Activated CD8-positive, alpha-beta T cell treated with anti-CD3 and anti-CD28 coated beads for 36 hours (primary cell): ENCODE data around the gene ATG10. TPM values are rescaled to one million over a fixed set of nuclear protein-coding genes. Genes with fewer than 3 reads are reported as not detected.
"Not testable (repeated sequence)": the region's sequence is repeated elsewhere in the genome, so short reads cannot be mapped to it uniquely, and the experiment has no call there.

Experiments used
- ATAC-seq: fragments of 200-7000 bp; cut with Tn5 transposase; one replicate; pipeline ENCODE4 v1.10.0; 2021; ENCODE audit warnings: mild to moderate bottlenecking, moderate library complexity
- CTCF ChIA-PET: fragments of 350-600 bp; sonication (Branson Sonifier 250); formaldehyde crosslinking; loops from one replicate; lab custom pipeline; 2021; ENCODE audit warnings: antibody characterized with exemption; lab: Charles Lee
- POLR2A ChIA-PET: fragments of 350-600 bp; sonication (Branson Sonifier 250); formaldehyde crosslinking; loops from one replicate; lab custom pipeline; 2021; ENCODE audit warnings: antibody characterized with exemption; lab: Charles Lee
- DNase-seq: peaks from one replicate; pipeline ENCODE4 v3.0.0-alpha.2; 2020
- H3K27ac Mint-ChIP-seq: one replicate; pipeline ENCODE4 v1.8.0; 2021; ENCODE audit warnings: mild to moderate bottlenecking, mixed read lengths
- H3K27me3 Mint-ChIP-seq: one replicate; pipeline ENCODE4 v1.8.0; 2021; ENCODE audit warnings: mixed read lengths
- H3K36me3 Mint-ChIP-seq: one replicate; pipeline ENCODE4 v1.8.0; 2021; ENCODE audit warnings: low read depth, mixed read lengths
- H3K4me1 Mint-ChIP-seq: one replicate; pipeline ENCODE4 v1.8.0; 2021; ENCODE audit warnings: low read depth, mixed read lengths
- H3K4me3 Mint-ChIP-seq: one replicate; pipeline ENCODE4 v1.8.0; 2021; ENCODE audit warnings: mild to moderate bottlenecking, moderate library complexity, mixed read lengths
- H3K9me3 Mint-ChIP-seq: one replicate; pipeline ENCODE4 v1.8.0; 2021; ENCODE audit warnings: mixed read lengths
- CTCF ChIP-seq: fragments of 200-600 bp; IDR thresholded peaks from one replicate; pipeline ENCODE4 v1.8.0; 2022; ENCODE audit warnings: antibody characterized with exemption, mild to moderate bottlenecking
- intact Hi-C: fragments of 100-400 bp; cut with micrococcal nuclease; formaldehyde crosslinking; loops from one replicate; pipeline ENCODE4 v1.10.0; 2022
- total RNA-seq, 2 experiments: library from RNA; stranded (reverse); gene quantifications; one replicate each; pipeline ENCODE4 v1.2.3, GENCODE V29; 2021

ATG10 gene
- total RNA-seq, 2 experiments from 2014 or later, result 7.5 to 12.0 TPM

GRCh38 chr5:82011761-82012160, 39.9 kb downstream of the ATG10 start:
- CTCF ChIA-PET, result no interaction called here
- Mint-ChIP-seq H3K9me3 (peaks cover 8% of the 10 kb centered on the region), H3K4me1 (no peaks in the 10 kb centered on the region), H3K36me3 (peaks cover 29% of the 10 kb centered on the region), H3K27me3 (no peaks in the 10 kb centered on the region), H3K27ac (no peak overlapping the region), H3K4me3 (no peak overlapping the region)
- intact Hi-C loops, result no loop called here
- DNase-seq (no peak), ATAC-seq (no peak)
- TF ChIP-seq CTCF, result no peak
- POLR2A ChIA-PET, result no interaction called here

- H3K4me1 Mint-ChIP-seq, DNase-seq, H3K27me3 Mint-ChIP-seq, H3K27ac Mint-ChIP-seq, H3K4me3 Mint-ChIP-seq, ATAC-seq, intact Hi-C loops, POLR2A ChIA-PET, H3K9me3 Mint-ChIP-seq, CTCF ChIA-PET: not testable (repeated sequence)
- peaks cover 32% of the 10 kb centered on the region for H3K36me3 Mint-ChIP-seq
Measured at GRCh38 chr5:82014644-82015043, 42.8 kb downstream of the ATG10 start.

- Mint-ChIP-seq H3K9me3 (peaks cover 8% of the 10 kb centered on the region), H3K4me1 (no peaks in the 10 kb centered on the region), H3K27me3 (no peaks in the 10 kb centered on the region), H3K36me3 (peaks cover 22% of the 10 kb centered on the region), H3K4me3 (no peak overlapping the region), H3K27ac (no peak overlapping the region)
- no peak for ATAC-seq
- TF ChIP-seq CTCF, result no peak
- intact Hi-C loops, result no loop called here
- CTCF ChIA-PET, result no interaction called here
- DNase-seq, result no peak
- POLR2A ChIA-PET, result no interaction called here
Measured at GRCh38 chr5:82018462-82018861, 46.6 kb downstream of the ATG10 start.

GRCh38 chr5:82019342-82020138, 47.7 kb downstream of the ATG10 start:
- intact Hi-C loops, result no loop called here
- CTCF ChIA-PET, result no interaction called here
- POLR2A ChIA-PET, result no interaction called here
- Mint-ChIP-seq H3K4me3 (no peak overlapping the region), H3K27ac (no peak overlapping the region), H3K9me3 (peaks cover 6% of the 10 kb centered on the region), H3K36me3 (peaks cover 16% of the 10 kb centered on the region), H3K27me3 (no peaks in the 10 kb centered on the region), H3K4me1 (no peaks in the 10 kb centered on the region)
- no peak for TF ChIP-seq CTCF
- DNase-seq, result no peak
- no peak for ATAC-seq

- Mint-ChIP-seq H3K27ac (no peak overlapping the region), H3K4me1 (no peaks in the 10 kb centered on the region), H3K4me3 (no peak overlapping the region), H3K27me3 (no peaks in the 10 kb centered on the region), H3K36me3 (no peaks in the 10 kb centered on the region), H3K9me3 (no peaks in the 10 kb centered on the region)
- intact Hi-C loops, result no loop called here
- no peak for TF ChIP-seq CTCF
- DNase-seq, result no peak
- ChIA-PET POLR2A (no interaction called here), CTCF (interaction anchor here (0.9 kb wide), 1 partner anchor 142 kb away, joined by 3 read pairs; no protein-coding TSS in a partner anchor)
- ATAC-seq, result no peak
Measured at GRCh38 chr5:82022499-82022898, 50.7 kb downstream of the ATG10 start.
